Measurements from ENCODE around the gene PLPPR1.

DNA sequence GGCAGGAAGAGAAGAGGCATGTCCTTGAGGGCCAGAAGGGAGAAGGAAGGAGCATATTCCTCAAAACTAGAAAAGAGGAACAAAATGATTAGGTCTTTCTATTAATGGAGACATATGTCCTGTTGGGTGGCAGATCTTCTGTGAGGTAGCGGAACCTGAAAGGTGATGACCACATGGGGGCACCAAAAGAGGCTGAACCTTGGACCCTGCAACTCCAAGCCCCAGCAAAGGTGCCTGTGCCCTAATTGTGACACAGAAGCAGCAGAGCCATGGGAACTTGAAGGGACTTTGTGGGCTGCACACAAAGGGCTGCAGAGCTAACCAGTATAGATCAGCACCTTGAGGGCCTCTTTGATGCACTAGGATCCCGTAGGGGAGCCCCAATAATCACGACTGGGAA lies 198.3 kb downstream of the PLPPR1 start:
- TF ChIP-seq, protein P1, sequence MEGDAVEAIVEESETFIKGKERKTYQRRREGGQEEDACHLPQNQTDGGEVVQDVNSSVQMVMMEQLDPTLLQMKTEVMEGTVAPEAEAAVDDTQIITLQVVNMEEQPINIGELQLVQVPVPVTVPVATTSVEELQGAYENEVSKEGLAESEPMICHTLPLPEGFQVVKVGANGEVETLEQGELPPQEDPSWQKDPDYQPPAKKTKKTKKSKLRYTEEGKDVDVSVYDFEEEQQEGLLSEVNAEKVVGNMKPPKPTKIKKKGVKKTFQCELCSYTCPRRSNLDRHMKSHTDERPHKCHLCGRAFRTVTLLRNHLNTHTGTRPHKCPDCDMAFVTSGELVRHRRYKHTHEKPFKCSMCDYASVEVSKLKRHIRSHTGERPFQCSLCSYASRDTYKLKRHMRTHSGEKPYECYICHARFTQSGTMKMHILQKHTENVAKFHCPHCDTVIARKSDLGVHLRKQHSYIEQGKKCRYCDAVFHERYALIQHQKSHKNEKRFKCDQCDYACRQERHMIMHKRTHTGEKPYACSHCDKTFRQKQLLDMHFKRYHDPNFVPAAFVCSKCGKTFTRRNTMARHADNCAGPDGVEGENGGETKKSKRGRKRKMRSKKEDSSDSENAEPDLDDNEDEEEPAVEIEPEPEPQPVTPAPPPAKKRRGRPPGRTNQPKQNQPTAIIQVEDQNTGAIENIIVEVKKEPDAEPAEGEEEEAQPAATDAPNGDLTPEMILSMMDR (conservative IDR thresholded peaks at IDR 0.05; ENCODE audit: low read depth, low read length) = no peak
- TF ChIP-seq MAZ (IDR thresholded peaks at IDR 0.05; ENCODE audit: borderline replicate concordance, low read depth, low read length) (no peak), RFX5 (IDR thresholded peaks at IDR 0.05; ENCODE audit: low read depth, low read length) (no peak), POLR2A (IDR thresholded peaks at IDR 0.05; ENCODE audit: low read depth, low read length) (no peak), CEBPB (IDR thresholded peaks at IDR 0.05; ENCODE audit: low read depth, low read length) (no peak), SMC3 (IDR thresholded peaks at IDR 0.05; ENCODE audit: low read depth, low read length) (no peak), MXI1 (IDR thresholded peaks at IDR 0.05; ENCODE audit: borderline replicate concordance, low read depth, low read length) (no peak), NFE2L2 (IDR thresholded peaks at IDR 0.05; ENCODE audit: low read depth, low read length) (no peak), USF2 (IDR thresholded peaks at IDR 0.05; ENCODE audit: low read depth, low read length) (no peak), CHD1 (IDR thresholded peaks at IDR 0.05; ENCODE audit: low read depth, low read length) (no peak), RAD21 (IDR thresholded peaks at IDR 0.05; ENCODE audit: low read length) (no peak)
